ENCODE data around the gene CFAP47. TPM values are rescaled to one million over a fixed set of nuclear protein-coding genes. Genes with fewer than 3 reads are reported as not detected.
"Not testable (repeated sequence)": the region's sequence is repeated elsewhere in the genome, so short reads cannot be mapped to it uniquely, and the experiment has no call there.

The CFAP47 gene
- total and polyA plus RNA-seq, 2 donors (not counting 3 experiments of a cell fraction or from before 2014, with no cell fraction given), result not detected

- no peak overlapping the region for H3K4me3 ChIP-seq (replicated peaks in 1 of 3; ENCODE audit: insufficient read depth in 1 of 3, low read depth in 1 of 3, low read length in 3 of 3)
- H3K9ac ChIP-seq (replicated peaks; ENCODE audit: extremely low read depth, insufficient read depth, low read length), result no peak overlapping the region
- H2AFZ ChIP-seq (ENCODE audit: low read depth, low read length), result no peak overlapping the region
- H3K9me3 ChIP-seq (replicated peaks; ENCODE audit: control insufficient read depth, insufficient read depth, low read length), result no peaks in the 10 kb centered on the region
- FAIRE-seq, result no peak
- no peak for DNase-seq (ENCODE audit: low read depth, low spot score)
- H3K79me2 ChIP-seq (ENCODE audit: control insufficient read depth, insufficient read depth, low read length), result no peaks in the 10 kb centered on the region
- dilution Hi-C loops (cut with MboI; ENCODE audit: extremely low pct_ligation_motif_present, low sequenced_read_pairs), result no loop called here
- POLR2A ChIA-PET, result no interaction called here
- H3K4me2 ChIP-seq (ENCODE audit: insufficient read depth, low read length), result no peak overlapping the region
- CTCF ChIA-PET, result no interaction called here
- no peaks in the 10 kb centered on the region for H3K4me1 ChIP-seq (ENCODE audit: control insufficient read depth, extremely low read depth, insufficient read depth, low read length)
- TF ChIP-seq EZH2 (IDR thresholded peaks at IDR 0.05; ENCODE audit: borderline replicate concordance, low read depth, low read length, severe bottlenecking), result no peak
- no peaks in the 10 kb centered on the region for H3K36me3 ChIP-seq (ENCODE audit: control insufficient read depth in 2 of 2, extremely low read depth in 1 of 2, insufficient read depth in 2 of 2, low read length in 2 of 2)
- H3K27ac ChIP-seq (ENCODE audit: insufficient read depth, low read depth, low read length), result no peak overlapping the region
- H3K27me3 ChIP-seq (ENCODE audit: control insufficient read depth in 2 of 2, insufficient read depth in 2 of 2, low read length in 2 of 2), result no peaks in the 10 kb centered on the region
- H4K20me1 ChIP-seq (replicated peaks; ENCODE audit: control insufficient read depth, extremely low read depth, insufficient read depth, low read length), result no peaks in the 10 kb centered on the region
- intact Hi-C loops (cut with micrococcal nuclease), result loop anchor here (10.0 kb wide), 1 partner anchor 407 kb away; no protein-coding TSS in a partner anchor
- no TSS peak for BruUV-seq (replicated peaks)
- no peaks in the 10 kb centered on the region for H3K9me1 ChIP-seq (replicated peaks; ENCODE audit: control insufficient read depth, extremely low read depth, insufficient read depth, low read length)
These were observed 167.8 kb downstream of the CFAP47 start for GRCh38 chrX:36087366-36087765.

DNA sequence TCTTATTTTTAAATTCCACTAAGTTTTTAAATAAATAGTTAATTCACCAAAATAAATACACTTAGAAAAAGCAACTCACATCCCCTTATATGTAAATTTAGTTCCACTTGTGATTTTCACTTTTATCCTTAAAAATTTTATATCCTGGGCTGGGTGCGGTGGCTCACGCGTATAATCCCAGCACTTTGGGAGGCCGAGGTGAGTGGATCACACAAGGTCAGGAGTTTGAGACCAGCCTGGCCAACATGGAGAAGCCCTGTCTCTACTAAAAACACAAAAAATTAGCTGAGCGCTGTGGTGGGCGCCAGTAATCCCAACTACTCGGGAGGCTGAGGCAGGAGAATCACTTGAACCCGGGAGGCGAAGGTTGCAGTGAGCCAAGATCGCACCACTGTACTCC is 169.4 kb downstream of the CFAP47 start:
- CTCF ChIA-PET; H3K79me2 ChIP-seq (ENCODE audit: control insufficient read depth, insufficient read depth, low read length); DNase-seq (ENCODE audit: low read depth, low spot score); FAIRE-seq; H3K36me3 ChIP-seq (ENCODE audit: control insufficient read depth in 2 of 2, extremely low read depth in 1 of 2, insufficient read depth in 2 of 2, low read length in 2 of 2); POLR2A ChIA-PET; BruUV-seq (replicated peaks); H3K4me3 ChIP-seq (replicated peaks in 1 of 3; ENCODE audit: insufficient read depth in 1 of 3, low read depth in 1 of 3, low read length in 3 of 3); H3K4me2 ChIP-seq (ENCODE audit: insufficient read depth, low read length); H3K27ac ChIP-seq (ENCODE audit: insufficient read depth, low read depth, low read length); H3K4me1 ChIP-seq (ENCODE audit: control insufficient read depth, extremely low read depth, insufficient read depth, low read length); H3K9me3 ChIP-seq (replicated peaks; ENCODE audit: control insufficient read depth, insufficient read depth, low read length); H3K27me3 ChIP-seq (ENCODE audit: control insufficient read depth in 2 of 2, insufficient read depth in 2 of 2, low read length in 2 of 2); dilution Hi-C loops (cut with MboI; ENCODE audit: extremely low pct_ligation_motif_present, low sequenced_read_pairs); H3K9ac ChIP-seq (replicated peaks; ENCODE audit: extremely low read depth, insufficient read depth, low read length); H3K9me1 ChIP-seq (replicated peaks; ENCODE audit: control insufficient read depth, extremely low read depth, insufficient read depth, low read length); H4K20me1 ChIP-seq (replicated peaks; ENCODE audit: control insufficient read depth, extremely low read depth, insufficient read depth, low read length); H2AFZ ChIP-seq (ENCODE audit: low read depth, low read length): not testable (repeated sequence)
- intact Hi-C loops (cut with micrococcal nuclease), result loop anchor here (10.0 kb wide), 1 partner anchor 406 kb away; no protein-coding TSS in a partner anchor
